WTC11 (cell line): Measurements from ENCODE around the gene CHID1. TPM values are rescaled to one million over a fixed set of nuclear protein-coding genes. Genes with fewer than 3 reads are reported as not detected.

Experiments used
- ATAC-seq: fragments of 200-7000 bp; cut with Tn5 transposase; 2 replicates; pipeline ENCODE4 v1.10.0; 2021; ENCODE audit warnings: mild to moderate bottlenecking, moderate library complexity
- CTCF ChIA-PET: fragments of 300-600 bp; sonication (Branson Sonifier 250); formaldehyde crosslinking; loops from one replicate; lab custom pipeline; 2021; ENCODE audit warnings: antibody characterized with exemption; lab: Charles Lee
- POLR2A ChIA-PET: fragments of 350-600 bp; sonication (Branson Sonifier 250); formaldehyde crosslinking; loops from one replicate; lab custom pipeline; 2021; ENCODE audit warnings: antibody characterized with exemption; lab: Charles Lee
- DNase-seq: peaks from one replicate; pipeline ENCODE4 v3.0.0; 2021; ENCODE audit warnings: low spot score
- H3K27ac Mint-ChIP-seq: 2 replicates; pipeline ENCODE4 v1.8.0; 2021; ENCODE audit warnings: mixed read lengths
- H3K27me3 Mint-ChIP-seq: 2 replicates; pipeline ENCODE4 v1.8.0; 2021; ENCODE audit warnings: low read depth, mild to moderate bottlenecking, moderate library complexity, mixed read lengths
- H3K36me3 Mint-ChIP-seq: 2 replicates; pipeline ENCODE4 v1.8.0; 2021; ENCODE audit warnings: mixed read lengths
- H3K4me1 Mint-ChIP-seq: 2 replicates; pipeline ENCODE4 v1.8.0; 2022; ENCODE audit warnings: mixed read lengths
- H3K4me3 Mint-ChIP-seq: 2 replicates; pipeline ENCODE4 v1.8.0; 2021; ENCODE audit warnings: mild to moderate bottlenecking, moderate library complexity, mixed read lengths
- H3K9me3 Mint-ChIP-seq: 2 replicates; pipeline ENCODE4 v1.8.0; 2021; ENCODE audit warnings: mixed read lengths
- CREB1 ChIP-seq: sonication (generic); formaldehyde crosslinking; IDR thresholded peaks from 2 replicates; pipeline ENCODE4 v1.8.0; 2023; ENCODE audit warnings: mild to moderate bottlenecking, missing genetic modification reagents
- E2F4 ChIP-seq: sonication (generic); formaldehyde crosslinking; IDR thresholded peaks from 2 replicates; pipeline ENCODE4 v1.8.1; 2022; ENCODE audit warnings: low read depth, mild to moderate bottlenecking, moderate library complexity, missing genetic modification reagents, borderline replicate concordance
- E2F5 ChIP-seq: sonication (generic); formaldehyde crosslinking; IDR thresholded peaks from 2 replicates; pipeline ENCODE4 v1.8.1; 2022; ENCODE audit warnings: mild to moderate bottlenecking, moderate library complexity, missing genetic modification reagents
- ETV6 ChIP-seq: sonication (generic); formaldehyde crosslinking; IDR thresholded peaks from 2 replicates; pipeline ENCODE4 v1.8.1; 2022; ENCODE audit warnings: mild to moderate bottlenecking, missing genetic modification reagents
- FOXK1 ChIP-seq: sonication (generic); formaldehyde crosslinking; IDR thresholded peaks from 2 replicates; pipeline ENCODE4 v1.8.0; 2022; ENCODE audit warnings: mild to moderate bottlenecking, moderate library complexity, missing genetic modification reagents
- FOXP4 ChIP-seq: sonication (generic); formaldehyde crosslinking; IDR thresholded peaks from 2 replicates; pipeline ENCODE4 v1.8.0; 2022; ENCODE audit warnings: mild to moderate bottlenecking, missing genetic modification reagents
- GABPB1 ChIP-seq: sonication (generic); formaldehyde crosslinking; IDR thresholded peaks from 2 replicates; pipeline ENCODE4 v1.8.1; 2023; ENCODE audit warnings: mild to moderate bottlenecking, missing genetic modification reagents
- JAZF1 ChIP-seq: fragments of 250-450 bp; sonication (Bioruptor Pico); IDR thresholded peaks from 2 replicates; pipeline ENCODE4 v1.9.0; 2021; ENCODE audit warnings: moderate library complexity, mild to moderate bottlenecking, inconsistent platforms
- JUN ChIP-seq: sonication (generic); formaldehyde crosslinking; IDR thresholded peaks from 2 replicates; pipeline ENCODE4 v1.8.0; 2023; ENCODE audit warnings: mild to moderate bottlenecking, missing genetic modification reagents
- MXD4 ChIP-seq: fragments of 250-450 bp; sonication (Bioruptor Pico); IDR thresholded peaks from 2 replicates; pipeline ENCODE4 v1.8.0; 2021; ENCODE audit warnings: mild to moderate bottlenecking, moderate library complexity, borderline replicate concordance
- MYBL2 ChIP-seq: sonication (generic); formaldehyde crosslinking; IDR thresholded peaks from 2 replicates; pipeline ENCODE4 v1.8.1; 2023; ENCODE audit warnings: mild to moderate bottlenecking, moderate library complexity, missing genetic modification reagents
- NFYB ChIP-seq: sonication (generic); formaldehyde crosslinking; conservative IDR thresholded peaks from 2 replicates; pipeline ENCODE4 v1.8.0; 2022; ENCODE audit warnings: low read depth, missing genetic modification reagents
- NR2C2 ChIP-seq: sonication (generic); formaldehyde crosslinking; IDR thresholded peaks from 2 replicates; pipeline ENCODE4 v1.8.0; 2022; ENCODE audit warnings: mild to moderate bottlenecking, missing genetic modification reagents
- NR3C1 ChIP-seq: sonication (generic); formaldehyde crosslinking; conservative IDR thresholded peaks from 2 replicates; pipeline ENCODE4 v1.8.1; 2023; ENCODE audit warnings: low read depth, mild to moderate bottlenecking, missing genetic modification reagents
- OVOL2 ChIP-seq: fragments of 250-450 bp; sonication (Bioruptor Pico); IDR thresholded peaks from 2 replicates; pipeline ENCODE4 v1.9.0; 2021; ENCODE audit warnings: mild to moderate bottlenecking, borderline replicate concordance
- TP53 ChIP-seq: sonication (generic); formaldehyde crosslinking; IDR thresholded peaks from 2 replicates; pipeline ENCODE4 v1.8.1; 2023; ENCODE audit warnings: mild to moderate bottlenecking, missing genetic modification reagents
- ZNF219 ChIP-seq: sonication (generic); formaldehyde crosslinking; IDR thresholded peaks from 2 replicates; pipeline ENCODE4 v1.8.0; 2023; ENCODE audit warnings: missing genetic modification reagents, mild to moderate bottlenecking, borderline replicate concordance
- ZNF396 ChIP-seq: fragments of 250-450 bp; sonication (Bioruptor Pico); IDR thresholded peaks from 2 replicates; pipeline ENCODE4 v1.8.0; 2021; ENCODE audit warnings: mild to moderate bottlenecking, moderate library complexity, borderline replicate concordance
- ZNF416 ChIP-seq: fragments of 250-450 bp; sonication (Bioruptor Pico); IDR thresholded peaks from 2 replicates; pipeline ENCODE4 v1.9.0; 2021; ENCODE audit warnings: mild to moderate bottlenecking, inconsistent platforms
- ZNF423 ChIP-seq: fragments of 250-450 bp; sonication (Bioruptor Pico); IDR thresholded peaks from 2 replicates; pipeline ENCODE4 v2.1.2; 2022; ENCODE audit warnings: mild to moderate bottlenecking, moderate library complexity
- ZNF512 ChIP-seq: sonication (generic); formaldehyde crosslinking; IDR thresholded peaks from 2 replicates; pipeline ENCODE4 v1.8.1; 2022; ENCODE audit warnings: missing genetic modification reagents, borderline replicate concordance
- total RNA-seq: library from RNA; stranded (reverse); gene quantifications from 3 replicates; pipeline ENCODE4 v1.2.3, GENCODE V29; 2021
- TF ChIP-seq, protein P1 (sequence below): sonication (generic); formaldehyde crosslinking; IDR thresholded peaks from 2 replicates; pipeline ENCODE4 v1.8.0; 2022; ENCODE audit warnings: mild to moderate bottlenecking, missing genetic modification reagents

The CHID1 gene
- total RNA-seq, 1 experiment from 2014 or later = 92.8 TPM

DNA sequence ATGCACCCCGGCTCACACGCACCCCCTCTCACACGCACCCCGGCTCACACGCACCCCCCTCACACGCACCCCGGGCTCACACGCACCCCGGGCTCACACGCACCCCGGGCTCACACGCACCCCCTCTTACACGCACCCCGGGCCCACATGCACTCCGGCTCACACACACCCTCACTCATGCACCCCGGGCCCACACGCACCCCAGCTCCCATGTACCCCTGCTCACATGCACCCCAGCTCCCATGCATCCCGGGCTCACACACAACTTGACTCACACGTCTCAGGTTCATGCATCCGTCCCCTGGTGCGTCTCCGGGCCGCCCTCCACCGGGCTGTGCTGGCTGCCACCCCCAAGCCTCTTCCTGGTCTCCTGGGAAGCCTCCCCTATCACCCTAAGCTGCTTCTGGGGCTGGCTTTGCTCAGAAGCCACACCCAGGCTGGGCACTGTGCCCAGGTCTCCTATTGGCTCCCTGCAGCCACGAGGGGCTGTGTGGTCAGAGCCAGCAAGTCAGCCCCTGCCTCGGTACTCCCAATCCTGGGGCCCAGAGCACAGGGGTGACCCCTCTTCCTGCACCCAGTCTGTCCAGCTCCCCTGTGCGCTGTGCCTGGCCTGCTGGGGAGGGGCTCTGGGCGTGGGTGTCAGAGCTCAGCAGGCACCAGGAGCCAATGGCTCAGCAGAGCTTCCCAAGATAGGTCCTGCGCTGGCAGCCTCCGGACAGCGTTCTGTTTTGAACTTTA, 51.0 kb downstream of the CHID1 start:
- no peak for DNase-seq

DNA sequence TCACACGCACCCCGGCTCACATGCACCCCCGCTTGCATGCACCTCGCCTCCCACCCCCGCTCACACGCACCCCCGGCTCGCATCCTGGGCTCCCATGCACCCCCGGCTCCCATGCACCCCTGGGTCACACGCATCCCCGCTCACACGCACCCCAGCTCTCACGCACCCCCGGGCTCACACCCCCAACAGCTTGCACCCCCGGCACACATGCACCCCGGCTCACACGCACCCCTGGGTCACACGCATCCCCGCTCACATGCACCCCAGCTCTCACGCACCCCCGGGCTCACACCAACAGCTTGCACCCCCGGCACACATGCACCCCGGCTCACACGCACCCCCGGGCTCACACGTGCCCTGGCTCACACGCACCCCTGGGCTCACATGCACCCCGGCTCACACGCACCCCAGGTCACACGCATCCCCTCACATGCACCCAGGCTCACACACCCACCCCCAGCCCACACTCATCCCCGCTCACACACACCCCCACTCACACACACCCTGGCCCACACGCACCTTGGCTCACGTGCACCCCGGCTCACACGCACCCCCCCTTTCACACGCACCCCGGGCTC, 51.8 kb downstream of the CHID1 start:
- ChIA-PET POLR2A (no interaction called here), CTCF (interaction anchor here (1.0 to 3.0 kb wide), 3 partner anchors 10 to 36 kb away, joined by 3 to 22 read pairs (median 3); no protein-coding TSS in a partner anchor)
- no peak for ATAC-seq
- H3K27ac Mint-ChIP-seq = no peak overlapping the region
- no peak for DNase-seq
- H3K36me3 Mint-ChIP-seq = no peaks in the 10 kb centered on the region
- peaks cover 3% of the 10 kb centered on the region; the same call in 1 of the 2 replicates for H3K27me3 Mint-ChIP-seq
- no peak overlapping the region for H3K4me3 Mint-ChIP-seq
- TF ChIP-seq JAZF1 (no peak), CREB1 (CRISPR knock-in tag) (no peak), ETV6 (CRISPR knock-in tag) (no peak), TP53 (no peak), ZNF423 (CRISPR knock-in tag) (no peak), NFYB (no peak), GABPB1 (CRISPR knock-in tag) (no peak), ZNF416 (CRISPR knock-in tag) (no peak), ZNF396 (CRISPR knock-in tag) (no peak), FOXK1 (no peak), MXD4 (CRISPR knock-in tag) (no peak), ZNF512 (CRISPR knock-in tag) (no peak), E2F4 (CRISPR knock-in tag) (no peak), ZNF219 (no peak), FOXP4 (CRISPR knock-in tag) (no peak), JUN (CRISPR knock-in tag) (no peak), E2F5 (no peak), NR3C1 (CRISPR knock-in tag) (no peak)
- TF ChIP-seq, protein P1, sequence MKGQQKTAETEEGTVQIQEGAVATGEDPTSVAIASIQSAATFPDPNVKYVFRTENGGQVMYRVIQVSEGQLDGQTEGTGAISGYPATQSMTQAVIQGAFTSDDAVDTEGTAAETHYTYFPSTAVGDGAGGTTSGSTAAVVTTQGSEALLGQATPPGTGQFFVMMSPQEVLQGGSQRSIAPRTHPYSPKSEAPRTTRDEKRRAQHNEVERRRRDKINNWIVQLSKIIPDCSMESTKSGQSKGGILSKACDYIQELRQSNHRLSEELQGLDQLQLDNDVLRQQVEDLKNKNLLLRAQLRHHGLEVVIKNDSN (CRISPR knock-in tag) = no peak
- no peaks in the 10 kb centered on the region for H3K9me3 Mint-ChIP-seq
- H3K4me1 Mint-ChIP-seq = peaks cover 39% of the 10 kb centered on the region

More for the DNA sequence above, 51.0 kb downstream of the CHID1 start:
- no peaks in the 10 kb centered on the region for H3K9me3 Mint-ChIP-seq
- no peak overlapping the region for H3K27ac Mint-ChIP-seq
- H3K36me3 Mint-ChIP-seq = no peaks in the 10 kb centered on the region
- peaks cover 40% of the 10 kb centered on the region for H3K4me1 Mint-ChIP-seq
- ATAC-seq = no peak
- no peak overlapping the region for H3K4me3 Mint-ChIP-seq
- CTCF ChIA-PET = interaction anchor here (1.0 to 1.3 kb wide), 3 partner anchors 9 to 35 kb away, joined by 3 read pairs; no protein-coding TSS in a partner anchor
- POLR2A ChIA-PET = interaction anchor here (0.6 kb wide), 1 partner anchor 71 kb away, joined by 5 read pairs; no protein-coding TSS in a partner anchor
- peaks cover 3% of the 10 kb centered on the region; the same call in 1 of the 2 replicates for H3K27me3 Mint-ChIP-seq
- TF ChIP-seq NR2C2 (CRISPR knock-in tag) (no peak), OVOL2 (CRISPR knock-in tag) (no peak), MYBL2 (CRISPR knock-in tag) (no peak)
